Neural cell (in vitro differentiated cells): ENCODE measurements around the gene LCP2. TPM values are rescaled to one million over a fixed set of nuclear protein-coding genes. Genes with fewer than 3 reads are reported as not detected.

Experiments used
- H2AFZ ChIP-seq: fragments of 200-600, 300-800 bp; sonication (generic), shearing (Covaris generic); 2 replicates; pipeline ENCODE4 v1.6.0; 2014; ENCODE audit warnings: low read depth, mild to moderate bottlenecking, antibody characterized with exemption, low read length, moderate library complexity
- H3F3A ChIP-seq: fragments of 200-600 bp; shearing (Covaris generic); 2 replicates; pipeline ENCODE4 v1.6.1; 2016; ENCODE audit warnings: mild to moderate bottlenecking, moderate library complexity, mixed read lengths, antibody characterized with exemption, low read length; ENCODE audit not compliant: insufficient read depth, poor library complexity, severe bottlenecking
- H3K27ac ChIP-seq: fragments of 200-600, 300-800 bp; sonication (generic), shearing (Covaris generic); 2 replicates; pipeline ENCODE4 v1.5.1; 2014; ENCODE audit warnings: mild to moderate bottlenecking, low read length, moderate library complexity
- H3K27me3 ChIP-seq: fragments of 300-800, 200-600 bp; sonication (generic), shearing (Covaris generic); 2 replicates; pipeline ENCODE4 v1.6.0; 2014; ENCODE audit warnings: mild to moderate bottlenecking, low read depth, low read length, moderate library complexity; ENCODE audit not compliant: insufficient read depth
- H3K36me3 ChIP-seq: fragments of 300-800, 200-600 bp; sonication (generic), shearing (Covaris generic); 2 replicates; pipeline ENCODE4 v1.5.1; 2014; ENCODE audit warnings: mild to moderate bottlenecking, antibody characterized with exemption, low read length, moderate library complexity; ENCODE audit not compliant: insufficient read depth
- H3K4me2 ChIP-seq: fragments of 300-800, 200-600 bp; sonication (generic), shearing (Covaris generic); 2 replicates; pipeline ENCODE4 v1.6.0; 2014; ENCODE audit warnings: mild to moderate bottlenecking, low read length
- H3K4me3 ChIP-seq: fragments of 300-800, 200-600 bp; sonication (generic), shearing (Covaris generic); 2 replicates; pipeline ENCODE4 v1.5.1; 2014; ENCODE audit warnings: mild to moderate bottlenecking, low read length, moderate library complexity
- H3K79me2 ChIP-seq: fragments of 200-600 bp; shearing (Covaris generic); replicated peaks from 2 replicates; pipeline ENCODE4 v1.6.0; 2014; ENCODE audit warnings: mild to moderate bottlenecking, low read length, moderate library complexity; ENCODE audit not compliant: insufficient read depth
- H3K9ac ChIP-seq: fragments of 300-800, 200-600 bp; sonication (generic), shearing (Covaris generic); 2 replicates; pipeline ENCODE4 v1.6.1; 2016; ENCODE audit warnings: mild to moderate bottlenecking, low read length, mixed read lengths
- H3K9me2 ChIP-seq: fragments of 200-600 bp; shearing (Covaris generic); 2 replicates; pipeline ENCODE4 v1.6.1; 2016; ENCODE audit warnings: mild to moderate bottlenecking, low read length, mixed read lengths; ENCODE audit not compliant: insufficient read depth
- H3K9me3 ChIP-seq: fragments of 200-600, 300-800 bp; sonication (generic), shearing (Covaris generic); 2 replicates; pipeline ENCODE4 v1.6.1; 2016; ENCODE audit warnings: mild to moderate bottlenecking, mixed run types, low read length, moderate library complexity, mixed read lengths
- H4K20me1 ChIP-seq: fragments of 200-600 bp; shearing (Covaris generic); 2 replicates; pipeline ENCODE4 v1.6.1; 2016; ENCODE audit warnings: mild to moderate bottlenecking, mixed run types; ENCODE audit not compliant: insufficient read depth
- EP300 ChIP-seq: fragments of 450-650 bp; conservative IDR thresholded peaks from 2 replicates; pipeline ENCODE4 v1.6.1; 2014; ENCODE audit warnings: antibody characterized with exemption, mild to moderate bottlenecking, moderate library complexity; ENCODE audit not compliant: poor library complexity, severe bottlenecking
- EZH2 ChIP-seq: fragments of 200-600, 300-800 bp; shearing (Covaris generic), sonication (generic); IDR thresholded peaks from 2 replicates; pipeline ENCODE4 v1.6.1; 2014; ENCODE audit warnings: antibody characterized with exemption, low read length, borderline replicate concordance, mild to moderate bottlenecking; ENCODE audit not compliant: insufficient read depth, poor library complexity, severe bottlenecking
- MXI1 ChIP-seq: fragments of 450-650 bp; conservative IDR thresholded peaks from 2 replicates; pipeline ENCODE4 v1.6.1; 2014; ENCODE audit warnings: antibody characterized with exemption, mild to moderate bottlenecking; ENCODE audit not compliant: poor library complexity, severe bottlenecking
- POLR2AphosphoS5 ChIP-seq: IDR thresholded peaks from 2 replicates; pipeline ENCODE4 v1.6.1; 2012
- RAD21 ChIP-seq: fragments of 450-650 bp; conservative IDR thresholded peaks from 2 replicates; pipeline ENCODE4 v1.6.1; 2014; ENCODE audit warnings: antibody characterized with exemption, mild to moderate bottlenecking, moderate library complexity
- SMC3 ChIP-seq: fragments of 450-650 bp; conservative IDR thresholded peaks from 2 replicates; pipeline ENCODE4 v1.6.1; 2014; ENCODE audit warnings: antibody characterized with exemption, mild to moderate bottlenecking, moderate library complexity; ENCODE audit not compliant: poor library complexity
- TAF1 ChIP-seq: IDR thresholded peaks from 2 replicates; pipeline ENCODE4 v1.6.1; 2012; ENCODE audit warnings: low read depth
- polyA plus RNA-seq: library from polyadenylated mRNA; depleted of rRNA; stranded (reverse); fragments of >200 nt; gene quantifications from 2 replicates; pipeline ENCODE4 v1.2.3, GENCODE V29; 2014
- TF ChIP-seq, protein P1 (sequence below): fragments of 450-650 bp; IDR thresholded peaks from 2 replicates; pipeline ENCODE4 v1.5.1; 2014; ENCODE audit warnings: antibody characterized with exemption, mild to moderate bottlenecking, moderate library complexity; ENCODE audit not compliant: poor library complexity, severe bottlenecking
- TF ChIP-seq, protein P2 (sequence below): IDR thresholded peaks from 2 replicates; pipeline ENCODE4 v1.6.1; 2012; ENCODE audit warnings: borderline replicate concordance

LCP2 gene
- polyA plus RNA-seq, 1 donor from 2014 or later: not detected

DNA sequence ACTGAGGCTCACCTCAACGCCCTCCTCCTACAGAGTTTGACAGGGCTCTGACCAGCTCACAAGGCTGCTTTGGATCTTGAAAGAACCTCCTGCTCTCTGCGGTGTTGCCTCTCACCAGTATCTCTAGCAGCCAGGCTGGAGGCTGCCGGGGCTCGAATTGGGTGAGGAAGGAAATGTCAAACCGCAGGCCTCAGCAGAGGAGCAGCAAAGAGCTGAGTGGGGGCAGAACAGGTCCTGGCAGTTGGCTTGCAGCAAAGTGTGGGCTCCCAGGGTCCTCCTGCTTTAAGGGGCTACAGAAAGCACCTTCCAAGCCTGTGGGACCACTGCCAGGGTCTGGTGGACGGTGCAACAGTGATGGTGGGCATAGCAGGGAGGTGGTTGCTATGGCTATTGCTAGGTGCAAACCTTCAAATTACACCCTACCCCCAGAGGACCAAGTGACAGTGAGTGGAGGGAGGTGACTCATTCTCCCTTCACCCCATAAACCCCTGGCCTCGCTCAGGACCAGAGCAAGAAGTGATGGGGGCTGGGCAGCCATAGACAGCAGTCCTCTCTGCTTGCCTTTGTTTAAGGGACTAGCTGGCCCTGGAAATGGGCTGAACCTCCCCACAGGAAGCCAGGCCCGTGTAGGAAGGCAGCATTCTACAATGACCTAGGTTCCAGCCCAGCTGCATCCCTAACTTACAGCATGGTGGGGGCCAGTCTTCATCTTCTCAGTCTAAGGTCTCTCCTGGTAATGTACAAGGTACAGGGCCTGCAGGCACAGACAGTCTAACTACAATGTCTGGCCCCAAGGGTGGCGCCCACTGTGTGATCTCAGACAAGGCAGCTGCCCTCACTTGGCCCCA, 18.7 kb downstream of the LCP2 start:
- H3K9ac ChIP-seq: no peak overlapping the region
- H3K27me3 ChIP-seq: no peaks in the 10 kb centered on the region
- H3K9me3 ChIP-seq: peaks cover 8% of the 10 kb centered on the region
- H3F3A ChIP-seq: no peaks in the 10 kb centered on the region
- TF ChIP-seq MXI1 (no peak), EZH2 (no peak), POLR2AphosphoS5 (no peak), EP300 (no peak), RAD21 (no peak), TAF1 (no peak), SMC3 (no peak)
- TF ChIP-seq, protein P1, sequence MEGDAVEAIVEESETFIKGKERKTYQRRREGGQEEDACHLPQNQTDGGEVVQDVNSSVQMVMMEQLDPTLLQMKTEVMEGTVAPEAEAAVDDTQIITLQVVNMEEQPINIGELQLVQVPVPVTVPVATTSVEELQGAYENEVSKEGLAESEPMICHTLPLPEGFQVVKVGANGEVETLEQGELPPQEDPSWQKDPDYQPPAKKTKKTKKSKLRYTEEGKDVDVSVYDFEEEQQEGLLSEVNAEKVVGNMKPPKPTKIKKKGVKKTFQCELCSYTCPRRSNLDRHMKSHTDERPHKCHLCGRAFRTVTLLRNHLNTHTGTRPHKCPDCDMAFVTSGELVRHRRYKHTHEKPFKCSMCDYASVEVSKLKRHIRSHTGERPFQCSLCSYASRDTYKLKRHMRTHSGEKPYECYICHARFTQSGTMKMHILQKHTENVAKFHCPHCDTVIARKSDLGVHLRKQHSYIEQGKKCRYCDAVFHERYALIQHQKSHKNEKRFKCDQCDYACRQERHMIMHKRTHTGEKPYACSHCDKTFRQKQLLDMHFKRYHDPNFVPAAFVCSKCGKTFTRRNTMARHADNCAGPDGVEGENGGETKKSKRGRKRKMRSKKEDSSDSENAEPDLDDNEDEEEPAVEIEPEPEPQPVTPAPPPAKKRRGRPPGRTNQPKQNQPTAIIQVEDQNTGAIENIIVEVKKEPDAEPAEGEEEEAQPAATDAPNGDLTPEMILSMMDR: no peak
- TF ChIP-seq, protein P2, sequence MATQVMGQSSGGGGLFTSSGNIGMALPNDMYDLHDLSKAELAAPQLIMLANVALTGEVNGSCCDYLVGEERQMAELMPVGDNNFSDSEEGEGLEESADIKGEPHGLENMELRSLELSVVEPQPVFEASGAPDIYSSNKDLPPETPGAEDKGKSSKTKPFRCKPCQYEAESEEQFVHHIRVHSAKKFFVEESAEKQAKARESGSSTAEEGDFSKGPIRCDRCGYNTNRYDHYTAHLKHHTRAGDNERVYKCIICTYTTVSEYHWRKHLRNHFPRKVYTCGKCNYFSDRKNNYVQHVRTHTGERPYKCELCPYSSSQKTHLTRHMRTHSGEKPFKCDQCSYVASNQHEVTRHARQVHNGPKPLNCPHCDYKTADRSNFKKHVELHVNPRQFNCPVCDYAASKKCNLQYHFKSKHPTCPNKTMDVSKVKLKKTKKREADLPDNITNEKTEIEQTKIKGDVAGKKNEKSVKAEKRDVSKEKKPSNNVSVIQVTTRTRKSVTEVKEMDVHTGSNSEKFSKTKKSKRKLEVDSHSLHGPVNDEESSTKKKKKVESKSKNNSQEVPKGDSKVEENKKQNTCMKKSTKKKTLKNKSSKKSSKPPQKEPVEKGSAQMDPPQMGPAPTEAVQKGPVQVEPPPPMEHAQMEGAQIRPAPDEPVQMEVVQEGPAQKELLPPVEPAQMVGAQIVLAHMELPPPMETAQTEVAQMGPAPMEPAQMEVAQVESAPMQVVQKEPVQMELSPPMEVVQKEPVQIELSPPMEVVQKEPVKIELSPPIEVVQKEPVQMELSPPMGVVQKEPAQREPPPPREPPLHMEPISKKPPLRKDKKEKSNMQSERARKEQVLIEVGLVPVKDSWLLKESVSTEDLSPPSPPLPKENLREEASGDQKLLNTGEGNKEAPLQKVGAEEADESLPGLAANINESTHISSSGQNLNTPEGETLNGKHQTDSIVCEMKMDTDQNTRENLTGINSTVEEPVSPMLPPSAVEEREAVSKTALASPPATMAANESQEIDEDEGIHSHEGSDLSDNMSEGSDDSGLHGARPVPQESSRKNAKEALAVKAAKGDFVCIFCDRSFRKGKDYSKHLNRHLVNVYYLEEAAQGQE: no peak
- no peak overlapping the region for H2AFZ ChIP-seq
- H3K36me3 ChIP-seq: no peaks in the 10 kb centered on the region
- H3K4me3 ChIP-seq: no peak overlapping the region
- no peaks in the 10 kb centered on the region for H3K79me2 ChIP-seq
- H3K27ac ChIP-seq: no peak overlapping the region
- H3K9me2 ChIP-seq: no peaks in the 10 kb centered on the region
- no peak overlapping the region for H3K4me2 ChIP-seq
- no peaks in the 10 kb centered on the region for H4K20me1 ChIP-seq

DNA sequence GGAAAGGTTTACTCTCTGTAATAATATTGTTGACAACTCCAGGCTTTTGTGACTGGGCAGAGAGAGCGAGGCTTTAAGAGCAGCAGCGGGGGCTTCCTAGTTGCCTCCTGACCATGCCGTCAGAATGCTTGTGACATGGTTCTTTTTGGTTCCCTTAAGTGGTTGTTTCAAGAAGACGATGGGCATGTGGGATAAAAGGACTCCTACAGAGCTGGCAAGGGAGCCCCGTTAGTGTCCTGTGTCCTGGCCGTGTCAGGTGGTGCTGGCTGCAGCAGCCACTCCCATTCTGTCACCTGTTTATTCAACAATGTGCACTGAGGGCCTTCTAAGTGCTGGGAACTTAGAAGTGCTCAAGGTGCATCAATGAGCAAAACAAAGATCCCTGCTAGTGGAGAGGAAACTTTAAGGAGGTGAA, 19.7 kb downstream of the LCP2 start:
- no peak overlapping the region for H3K4me3 ChIP-seq
- H3K27ac ChIP-seq: no peak overlapping the region
- no peaks in the 10 kb centered on the region for H3K27me3 ChIP-seq
- no peak overlapping the region for H3K4me2 ChIP-seq
- H3F3A ChIP-seq: no peaks in the 10 kb centered on the region
- no peaks in the 10 kb centered on the region for H3K79me2 ChIP-seq
- no peak for TF ChIP-seq EP300
- TF ChIP-seq, protein P2: no peak
- no peak for TF ChIP-seq POLR2AphosphoS5
- no peak for TF ChIP-seq RAD21
- TF ChIP-seq EZH2: no peak
- no peak for TF ChIP-seq TAF1
- TF ChIP-seq, protein P1: no peak
- no peak for TF ChIP-seq MXI1
- no peak for TF ChIP-seq SMC3
- no peak overlapping the region for H3K9ac ChIP-seq
- H4K20me1 ChIP-seq: no peaks in the 10 kb centered on the region
- no peaks in the 10 kb centered on the region for H3K36me3 ChIP-seq
- no peaks in the 10 kb centered on the region for H3K9me2 ChIP-seq
- no peak overlapping the region for H2AFZ ChIP-seq
- no peaks in the 10 kb centered on the region for H3K9me3 ChIP-seq
